ENCODE results near the gene PROSER3.
"Not testable (repeated sequence)": the region's sequence is repeated elsewhere in the genome, so short reads cannot be mapped to it uniquely, and the experiment has no call there.

Gene PROSER3

GRCh38 chr19:35795564-35795963 is 37.6 kb downstream of the PROSER3 start:
- not testable (repeated sequence) for DNase-seq

GRCh38 chr19:35796645-35797542 is 38.9 kb downstream of the PROSER3 start:
- no peak for DNase-seq

- no peak for DNase-seq
Observed at GRCh38 chr19:35797663-35798062, 39.7 kb downstream of the PROSER3 start.

GRCh38 chr19:35801828-35802227 is 43.9 kb downstream of the PROSER3 start:
- DNase-seq = no peak

GRCh38 chr19:35805526-35806102 is 47.6 kb downstream of the PROSER3 start:
- DNase-seq = no peak

GRCh38 chr19:35806597-35806996 is 48.6 kb downstream of the PROSER3 start:
- no peak for DNase-seq

- no peak for DNase-seq
Observed at GRCh38 chr19:35807633-35808032, 49.7 kb downstream of the PROSER3 start.

- DNase-seq = no peak
Observed at GRCh38 chr19:35811317-35812219, 53.6 kb downstream of the PROSER3 start.

GRCh38 chr19:35812220-35813042 is 54.5 kb downstream of the PROSER3 start, which contains the start of gene PRODH2:
Gene PRODH2, minus strand, starts transcription at chr19:35812845. Its CDS starts 40 bp downstream, at chr19:35812805.
- DNase-seq = no peak

GRCh38 chr19:35813043-35813890 is 55.3 kb downstream of the PROSER3 start:
- no peak for DNase-seq

GRCh38 chr19:35816262-35816661 is 58.3 kb downstream of the PROSER3 start:
- DNase-seq = no peak

- no peak for DNase-seq
Observed at GRCh38 chr19:35816846-35817245, 58.9 kb downstream of the PROSER3 start.

GRCh38 chr19:35818445-35818844 is 60.5 kb downstream of the PROSER3 start:
- DNase-seq = no peak
